HG03045 (cell line): ENCODE data around the gene CNIH3.

ENCODE experiments used
- ATAC-seq: cut with Tn5 transposase; IDR thresholded peaks from one replicate; pipeline ENCODE4 v1.9.1; 2021; ENCODE audit warnings: mild to moderate bottlenecking, moderate library complexity; ENCODE audit not compliant: unreplicated experiment

The CNIH3 gene

DNA sequence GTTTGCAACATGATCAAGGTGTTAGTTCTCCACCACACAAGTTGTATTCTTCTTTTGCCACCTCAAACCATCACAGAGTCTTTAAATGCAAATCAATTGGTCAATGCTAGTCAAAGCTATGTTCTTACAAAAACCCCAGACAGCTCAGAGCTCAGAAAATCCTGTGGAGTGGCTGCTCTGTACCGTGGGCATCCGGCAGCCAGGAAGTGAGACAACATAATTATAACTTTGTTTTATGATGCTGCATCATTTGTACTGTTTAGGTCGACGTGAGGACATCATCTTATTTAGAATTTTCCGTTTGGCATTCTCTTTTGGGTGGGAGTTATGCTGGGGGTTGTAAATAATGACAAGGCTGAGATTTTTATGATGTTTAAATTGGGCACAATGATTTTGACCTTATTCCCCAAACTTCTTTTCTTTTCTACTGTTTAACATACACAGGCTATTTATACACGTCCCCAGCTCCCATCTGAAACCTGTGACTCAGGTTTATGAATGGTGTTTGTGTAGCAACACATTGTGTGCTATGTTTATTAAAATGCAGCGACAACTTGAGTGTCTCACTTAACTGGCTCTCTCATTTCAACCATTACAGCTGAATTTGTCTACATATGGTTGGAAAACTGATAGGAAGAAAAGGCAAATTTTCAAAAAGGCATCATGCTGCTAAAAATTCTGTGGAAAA is 124.0 kb downstream of the CNIH3 start:
- peak; percentile 76 for ATAC-seq

DNA sequence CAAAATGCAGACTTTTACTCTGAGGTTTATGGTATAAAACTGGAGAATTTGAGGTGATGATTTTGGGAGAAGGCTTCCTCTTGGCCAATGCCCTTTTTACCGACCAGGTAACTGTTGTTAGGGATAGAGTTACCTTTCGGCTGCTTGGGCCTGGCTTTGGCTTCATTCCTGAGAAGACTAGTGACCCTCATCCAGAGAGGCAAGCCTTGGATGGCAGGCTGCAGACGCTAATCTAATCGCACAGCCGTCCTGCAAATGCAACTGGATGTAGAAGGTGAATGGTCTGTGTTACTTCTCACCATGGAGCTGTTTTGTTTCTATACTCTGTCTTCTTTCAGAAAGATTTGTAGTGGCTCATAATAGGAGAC is 124.6 kb downstream of the CNIH3 start:
- no peak for ATAC-seq

DNA sequence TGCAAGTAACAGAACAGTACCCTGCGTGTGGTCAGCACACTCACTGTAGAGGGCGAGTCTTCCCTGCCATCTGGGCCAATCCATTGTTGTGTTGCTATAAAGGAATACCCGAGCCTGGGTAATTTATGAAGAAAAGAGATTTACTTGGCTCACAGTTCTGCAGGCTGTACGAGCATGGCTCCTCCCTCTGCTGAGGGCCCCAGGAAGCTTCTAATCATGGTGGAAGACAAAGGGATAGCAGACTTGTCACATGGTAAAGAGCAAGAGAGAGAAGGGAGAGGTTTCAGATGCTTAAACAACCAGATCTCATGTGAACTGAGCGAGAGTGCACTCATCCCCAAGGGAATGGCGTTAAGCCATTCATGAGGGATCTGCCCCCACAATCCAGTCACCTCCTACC is 126.2 kb downstream of the CNIH3 start:
- ATAC-seq: no peak

DNA sequence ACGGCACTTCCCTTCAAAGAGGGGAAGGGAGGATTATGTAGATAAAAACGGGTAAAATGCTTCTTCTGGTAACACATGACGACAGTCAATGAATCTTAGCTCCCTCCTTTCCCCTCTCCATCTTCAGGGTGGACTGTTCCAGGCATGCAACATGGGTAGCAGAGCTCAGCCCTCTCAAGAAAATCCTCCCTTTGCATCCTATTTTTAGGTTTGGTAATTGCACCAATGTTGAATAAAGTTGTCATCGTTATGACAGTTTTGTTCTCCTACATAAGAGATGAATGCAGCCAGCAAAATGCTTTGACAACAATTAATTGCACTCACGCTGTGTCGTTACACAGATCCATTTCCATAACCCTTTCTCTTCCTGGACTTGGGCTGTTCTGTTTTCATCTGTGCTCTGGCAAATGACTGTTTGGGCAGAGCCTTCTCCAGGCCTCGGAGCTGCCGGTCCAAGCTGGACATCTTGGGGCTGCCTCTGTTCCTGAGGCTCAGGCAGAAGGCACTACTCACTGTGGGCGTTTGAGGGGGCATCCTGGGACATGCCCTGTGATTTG is 127.6 kb downstream of the CNIH3 start:
- no peak for ATAC-seq

DNA sequence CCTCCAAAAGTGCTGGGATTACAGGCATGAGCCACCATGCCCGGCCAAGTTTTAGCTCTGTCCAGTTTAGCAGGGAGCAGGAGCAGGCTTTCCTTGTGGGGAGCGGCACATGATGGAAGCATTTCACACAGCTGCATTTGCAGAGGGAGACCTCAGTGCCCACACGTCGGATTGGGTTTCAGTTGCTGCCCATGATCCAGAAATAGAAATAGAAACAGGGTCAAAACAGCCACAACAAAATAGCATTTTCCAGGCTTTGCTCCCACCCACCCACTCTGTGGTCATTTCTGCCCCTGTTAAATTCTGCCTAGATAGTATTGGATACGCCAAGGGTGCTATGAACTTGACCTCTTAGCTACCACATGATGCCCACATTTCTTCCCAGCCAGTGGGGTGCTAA is 128.4 kb downstream of the CNIH3 start:
- ATAC-seq: no peak

DNA sequence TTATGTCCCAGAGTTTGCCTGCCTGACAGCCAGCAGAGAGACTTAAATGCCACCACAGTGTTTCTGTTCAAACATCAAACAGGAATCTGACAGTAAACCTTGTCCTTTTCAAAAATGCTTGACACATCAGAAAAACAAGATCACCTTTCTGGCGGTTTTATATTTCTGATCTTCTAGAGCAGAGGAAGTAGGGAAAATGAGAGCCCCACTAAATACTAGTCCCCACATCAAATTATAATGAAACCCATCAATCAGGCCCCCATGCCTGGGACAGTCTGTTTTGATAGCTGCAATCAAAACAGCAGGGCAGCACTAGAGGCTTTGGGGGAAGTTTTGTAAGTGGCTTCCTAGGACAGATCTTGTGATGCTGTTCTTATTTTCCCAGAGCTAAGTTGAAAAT is 129.3 kb downstream of the CNIH3 start:
- ATAC-seq: no peak

DNA sequence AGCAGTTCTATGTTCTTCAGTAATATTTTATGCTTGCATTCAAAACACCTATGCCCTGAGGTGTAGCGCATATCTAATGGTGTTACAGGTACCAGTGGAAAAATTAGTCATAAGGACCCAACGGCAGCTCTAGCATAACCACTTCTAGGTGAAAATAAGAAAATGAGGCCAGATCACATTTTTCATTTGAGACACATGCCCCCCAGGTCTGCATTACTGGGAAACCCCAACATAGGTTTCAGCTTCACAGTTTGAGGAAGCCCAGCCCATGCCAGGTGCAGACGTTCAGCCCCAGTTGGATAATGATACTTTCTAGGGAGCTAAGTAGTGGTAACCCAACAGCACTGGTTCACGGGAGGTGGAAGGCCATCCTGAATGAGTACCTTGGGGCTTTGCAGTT is 129.8 kb downstream of the CNIH3 start:
- peak; percentile 55 for ATAC-seq

DNA sequence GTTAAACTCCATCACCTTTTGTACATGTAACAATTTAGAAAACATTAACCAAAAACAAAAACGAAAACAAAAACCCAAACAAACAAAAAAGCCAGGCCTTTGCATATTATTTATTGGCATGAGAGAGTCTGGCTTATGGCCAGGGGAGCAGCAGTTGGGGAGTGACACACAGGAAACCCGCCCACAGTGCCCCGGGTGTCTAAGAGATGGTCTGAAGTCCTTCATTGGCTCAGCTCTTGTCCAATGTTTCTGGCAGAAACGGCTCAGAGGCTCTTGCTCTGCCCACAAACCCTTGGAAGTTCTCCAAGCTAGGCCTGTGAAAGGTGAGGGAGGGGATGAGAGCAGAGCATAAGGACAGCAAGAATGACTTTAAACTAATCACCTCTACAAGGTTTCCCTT is 131.5 kb downstream of the CNIH3 start:
- no peak for ATAC-seq

DNA sequence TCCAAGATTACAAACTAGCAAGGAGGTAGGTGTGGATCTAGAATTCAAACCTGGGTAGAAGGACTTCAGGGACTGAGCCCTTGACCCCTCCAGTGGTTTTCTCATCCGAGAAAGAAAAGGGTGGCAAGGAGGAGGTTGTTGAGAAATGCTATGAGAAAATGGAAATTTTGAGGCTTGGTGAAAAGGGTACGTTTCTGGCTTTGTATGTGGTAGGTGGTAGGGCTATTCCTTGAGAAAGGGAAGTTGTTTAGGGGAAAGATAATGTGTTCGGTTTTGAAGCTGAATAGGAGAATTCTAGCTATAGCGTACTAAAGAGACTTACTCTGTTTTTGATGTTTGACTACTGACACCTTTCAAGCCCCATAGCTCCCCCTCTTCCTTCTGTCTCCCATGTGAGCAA is 133.8 kb downstream of the CNIH3 start:
- no peak for ATAC-seq

DNA sequence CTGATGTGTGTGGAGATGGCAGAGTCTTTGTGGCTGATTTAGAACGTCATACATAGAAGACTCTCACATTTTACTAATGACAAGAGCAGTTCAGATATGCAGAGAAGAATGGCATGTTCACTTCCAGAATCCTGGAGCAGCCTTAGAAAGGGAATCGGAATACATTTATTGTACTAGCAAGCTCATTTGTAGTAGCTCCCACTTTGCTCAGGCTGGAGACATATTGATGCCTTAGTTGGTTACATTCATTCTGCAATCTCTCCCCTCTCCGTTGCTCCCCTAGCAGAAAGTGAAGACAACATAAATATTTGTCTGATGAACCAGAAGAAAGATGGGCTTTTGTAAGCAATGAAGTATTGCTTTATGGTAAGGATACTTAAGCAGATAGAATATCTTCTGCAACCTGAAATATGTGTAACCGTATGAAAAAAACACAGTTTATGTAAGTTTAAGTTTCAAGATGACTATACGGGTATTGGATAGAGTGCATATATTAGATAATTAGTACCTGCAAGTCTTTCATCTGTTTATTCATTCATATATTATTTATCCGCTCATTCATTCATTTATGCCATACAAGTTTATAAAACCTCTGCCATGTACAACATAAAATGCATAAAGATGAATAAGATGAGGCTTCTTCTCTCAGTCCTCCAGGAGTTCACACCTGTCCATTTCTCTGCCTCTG is 135.7 kb downstream of the CNIH3 start:
- ATAC-seq: no peak

DNA sequence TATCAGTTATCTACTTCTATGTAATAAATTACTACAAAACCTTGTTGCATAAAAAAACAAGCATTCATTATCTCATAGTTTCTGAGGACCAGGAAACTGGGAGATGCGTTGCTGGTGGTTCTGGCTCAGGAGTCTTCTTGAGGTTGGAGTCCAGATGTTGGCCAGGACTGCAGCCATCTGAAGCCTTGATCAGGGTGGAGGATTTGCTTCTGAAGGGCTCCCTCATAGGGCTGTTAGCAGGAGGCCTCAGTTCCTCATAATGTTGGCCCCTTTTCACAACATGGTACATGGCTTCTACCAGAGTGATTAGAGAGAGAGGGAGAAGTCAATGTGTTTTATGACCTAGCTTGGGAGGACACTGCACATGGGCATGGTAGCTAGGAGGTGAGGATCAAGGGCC is 137.4 kb downstream of the CNIH3 start:
- no peak for ATAC-seq

DNA sequence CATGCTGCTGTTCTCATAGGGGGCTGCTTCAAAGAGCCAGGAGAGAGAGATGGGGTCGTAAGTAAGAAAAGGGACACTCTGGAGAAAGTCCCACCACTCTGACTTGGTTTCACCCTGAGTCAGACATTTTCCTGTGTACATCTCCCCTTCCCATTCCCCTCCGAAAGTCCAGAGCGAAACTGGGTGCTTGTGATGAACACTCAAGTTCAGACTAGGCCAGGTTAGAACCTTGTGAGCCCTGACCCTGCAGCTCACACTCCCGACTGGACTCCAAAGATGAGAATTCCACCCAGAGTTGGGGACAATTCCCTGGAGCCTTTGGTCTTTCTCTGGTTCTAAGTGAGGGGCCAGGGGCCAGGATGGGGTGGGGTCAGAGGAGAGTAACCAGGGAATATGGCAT is 139.5 kb downstream of the CNIH3 start:
- ATAC-seq: no peak

DNA sequence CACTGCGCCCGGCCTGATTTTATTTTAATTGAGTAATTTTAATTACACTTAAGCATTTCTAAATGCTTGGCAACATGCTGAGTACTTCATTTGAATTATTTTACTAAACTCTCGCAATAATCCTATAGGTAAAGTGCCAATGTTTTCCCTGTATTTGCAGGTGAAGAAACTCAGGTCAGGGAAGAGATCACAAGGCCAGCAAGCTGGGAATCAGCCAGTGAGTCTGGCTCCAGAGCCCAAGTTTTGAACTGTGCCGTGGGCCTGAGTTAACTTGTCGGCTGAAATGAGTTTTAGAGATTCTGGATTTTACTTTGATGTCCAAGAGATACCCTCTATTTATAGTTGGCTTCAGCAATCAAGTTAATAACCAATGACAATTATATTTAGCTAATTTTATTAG is 141.4 kb downstream of the CNIH3 start:
- no peak for ATAC-seq

DNA sequence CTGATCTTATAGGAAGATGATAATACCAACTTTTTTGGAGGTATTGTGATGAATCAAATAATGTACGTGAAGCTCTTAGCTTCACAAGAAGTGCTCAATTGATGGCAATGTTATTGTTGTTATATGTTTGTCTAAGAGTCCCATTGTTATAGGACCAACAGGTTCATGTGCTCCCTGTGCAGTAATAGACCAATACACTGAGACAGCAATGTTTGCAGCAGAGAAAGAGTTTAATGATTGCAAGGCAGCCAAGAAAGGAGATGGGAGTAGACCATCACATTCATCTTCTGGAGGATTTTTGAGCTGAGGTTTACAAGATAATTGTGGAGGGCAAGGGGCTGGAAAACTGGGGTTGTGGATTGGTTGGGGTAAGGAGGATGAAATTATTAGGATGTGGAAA is 143.0 kb downstream of the CNIH3 start:
- ATAC-seq: no peak

DNA sequence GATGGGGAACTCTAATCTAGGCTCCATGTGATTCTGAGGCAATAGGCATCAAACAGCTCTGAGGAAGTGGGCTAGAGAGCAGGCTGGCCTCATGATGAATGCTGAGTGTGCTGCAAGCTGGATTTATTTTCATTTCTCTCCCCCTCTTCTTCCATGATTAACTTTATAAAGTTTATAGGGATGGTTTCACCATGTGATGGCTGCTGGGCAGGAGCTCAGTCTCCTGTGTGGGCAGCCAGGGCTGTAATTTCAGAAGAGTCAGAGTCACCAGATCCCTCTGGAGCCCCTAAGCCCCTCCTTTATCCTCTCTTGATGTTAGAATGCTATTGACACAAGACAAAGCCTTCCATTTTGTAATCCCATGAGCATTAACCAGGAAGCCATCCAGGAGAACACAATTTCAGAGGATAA is 143.6 kb downstream of the CNIH3 start:
- no peak for ATAC-seq

DNA sequence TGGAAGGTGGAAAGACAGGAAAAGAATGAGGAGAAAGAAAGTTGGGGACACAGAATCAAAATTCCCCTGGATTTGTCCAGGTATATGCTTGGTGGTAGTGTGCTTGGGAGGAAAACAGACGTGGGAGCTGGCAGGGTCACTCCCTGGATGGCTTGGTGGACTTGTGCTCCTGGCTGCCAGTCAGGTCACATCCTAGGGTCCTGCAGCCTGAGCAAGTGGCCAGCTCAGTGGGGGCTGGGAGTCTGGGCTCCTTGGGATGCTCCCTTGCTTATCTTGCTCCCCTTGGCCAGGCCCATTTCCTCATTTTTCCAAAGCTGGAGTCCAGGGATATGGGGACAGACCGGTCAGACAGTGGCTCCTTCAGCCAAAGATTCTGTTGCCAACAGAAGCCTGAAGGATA is 144.0 kb downstream of the CNIH3 start:
- ATAC-seq: no peak

DNA sequence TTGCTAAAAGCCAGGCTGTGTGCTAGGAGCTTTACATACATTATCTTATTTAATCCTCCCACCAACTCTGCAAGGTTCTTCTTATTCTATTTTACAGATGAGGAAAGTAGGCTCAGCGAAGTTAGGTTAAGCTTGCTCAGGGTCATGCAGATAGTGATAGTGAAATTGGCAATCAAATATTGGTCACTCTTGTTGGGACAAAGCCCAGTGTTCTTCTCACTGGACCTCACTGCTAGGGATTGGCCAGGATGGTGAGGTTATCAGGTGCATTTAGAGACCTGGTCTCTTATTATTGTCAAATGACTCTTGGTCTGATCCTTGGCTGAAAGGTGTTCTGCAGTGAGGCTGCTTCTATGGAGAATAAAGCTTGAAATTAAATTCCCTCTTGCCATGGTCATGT is 145.1 kb downstream of the CNIH3 start:
- no peak for ATAC-seq

DNA sequence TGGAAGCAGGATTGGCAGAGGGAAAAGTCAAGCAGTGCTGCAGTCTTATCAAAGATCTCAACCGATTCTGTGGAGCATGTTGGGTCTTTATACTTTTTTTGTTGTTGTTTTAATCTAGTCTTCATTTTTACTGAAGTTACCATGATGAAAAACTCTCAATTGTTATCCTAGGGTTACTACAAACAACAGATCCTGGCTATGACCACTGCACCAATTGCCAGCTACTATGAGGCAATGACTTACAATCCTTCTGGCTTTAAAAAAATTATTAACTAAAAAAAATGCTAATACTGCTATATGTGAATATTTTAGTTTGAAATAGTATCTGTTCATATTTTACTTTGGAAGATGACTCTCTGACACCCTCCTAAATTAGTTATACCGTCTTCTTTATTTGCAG is 145.9 kb downstream of the CNIH3 start:
- ATAC-seq: no peak

DNA sequence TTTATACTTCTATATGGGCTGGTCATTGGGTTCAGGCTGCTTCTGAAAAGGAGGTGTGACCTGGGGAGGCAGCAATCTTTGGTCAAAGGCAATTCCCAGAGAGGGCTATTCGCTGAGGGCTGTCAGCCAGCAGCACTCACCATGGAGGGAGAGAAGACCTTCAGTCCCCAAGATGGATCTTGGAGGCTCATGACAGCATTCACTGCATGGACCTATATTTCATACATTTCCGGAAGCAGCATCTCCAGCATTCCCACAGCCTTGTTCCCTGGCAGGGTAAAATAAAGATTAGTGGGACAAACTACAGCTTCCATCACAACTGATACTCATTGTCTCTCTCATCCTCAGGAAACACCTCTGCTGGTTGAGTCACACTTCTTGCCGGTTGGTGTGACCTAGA is 146.6 kb downstream of the CNIH3 start:
- ATAC-seq: no peak

DNA sequence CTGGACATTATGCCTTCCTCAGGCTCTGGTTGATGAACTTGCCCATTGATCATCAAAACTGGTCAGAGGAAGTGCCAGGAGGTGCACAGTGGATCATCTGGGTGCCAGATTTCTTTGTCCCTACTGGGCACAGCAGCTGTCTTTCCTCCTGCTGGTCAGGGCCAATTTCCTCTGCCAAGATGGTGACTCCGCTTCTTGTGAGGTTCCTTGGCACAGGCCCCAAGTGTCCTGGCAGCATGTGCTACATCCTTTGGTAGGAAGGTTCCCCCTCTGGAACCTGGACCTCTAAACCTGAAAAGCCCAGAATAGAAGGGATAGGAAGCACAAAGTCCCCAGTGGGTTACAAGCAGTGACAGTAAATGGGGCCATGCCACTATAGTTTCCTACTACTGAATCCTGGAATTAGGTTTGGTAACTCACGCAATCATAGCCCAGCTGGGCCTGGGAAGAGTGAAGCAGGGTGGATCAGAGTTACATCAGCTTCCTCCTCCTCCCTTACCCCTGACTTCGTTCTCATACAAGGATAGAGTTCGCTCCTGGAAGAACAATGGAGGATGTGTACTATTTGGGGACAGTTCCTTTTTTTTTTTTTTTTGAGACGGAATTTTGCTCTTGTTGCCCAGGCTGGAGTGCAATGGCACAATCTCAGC is 147.1 kb downstream of the CNIH3 start:
- no peak for ATAC-seq

DNA sequence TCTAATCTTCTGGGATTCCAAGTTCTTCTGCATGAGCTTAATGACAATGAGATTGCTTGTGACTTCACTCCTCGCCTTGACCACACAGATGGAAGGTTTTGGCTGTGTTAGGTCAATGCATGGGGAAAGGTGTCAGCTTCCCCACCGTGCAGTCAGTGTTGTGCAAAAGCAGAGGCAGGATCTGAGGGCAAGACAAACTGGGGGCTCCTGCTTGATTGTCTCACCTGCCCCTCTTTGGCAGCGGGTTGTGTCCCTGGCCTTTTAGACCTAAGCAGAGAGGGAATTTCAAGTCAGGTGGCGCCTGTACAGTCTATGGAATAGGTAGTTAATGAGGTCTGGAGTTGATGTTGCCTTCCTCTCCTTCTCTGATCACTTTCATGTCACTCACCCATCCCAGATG is 150.1 kb downstream of the CNIH3 start:
- no peak for ATAC-seq

DNA sequence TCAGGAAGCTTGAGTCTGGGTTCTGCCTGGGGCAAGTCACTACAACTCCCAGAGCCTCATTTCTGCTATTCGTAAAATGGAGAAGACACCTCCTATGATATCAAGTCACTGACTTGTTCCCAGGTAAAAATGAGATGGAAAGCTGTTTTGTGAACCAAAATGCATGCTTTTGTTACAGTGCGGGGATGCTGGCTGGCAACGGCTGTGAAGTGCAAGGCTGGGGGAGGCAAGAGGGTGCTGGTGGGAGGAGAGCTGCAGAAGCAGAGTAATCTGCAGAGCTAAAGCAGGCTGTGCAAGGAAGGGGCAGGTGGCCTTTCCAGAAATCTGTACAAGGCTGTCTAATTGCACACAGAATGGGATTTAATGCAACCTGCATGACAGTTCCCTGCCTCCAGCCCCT is 150.9 kb downstream of the CNIH3 start:
- no peak for ATAC-seq
